Sigmoid colon (tissue), 4 donors: ENCODE measurements around the gene ARHGAP45.

Experiments used
- POLR2A ChIP-seq, 2 donors: fragments of 450-650 bp; IDR thresholded peaks; one replicate each; pipeline ENCODE4 v1.6.1; 2016; ENCODE audit warnings: antibody characterized with exemption in 2 of 2, mild to moderate bottlenecking in 2 of 2, moderate library complexity in 2 of 2
- POLR2AphosphoS5 ChIP-seq, 4 donors: sonication (generic); formaldehyde crosslinking; IDR thresholded peaks; one replicate each; pipeline ENCODE4 v1.6.1; 2017; ENCODE audit warnings: antibody characterized with exemption in 4 of 4
- TF ChIP-seq, protein P1 (sequence below), 4 experiments: fragments of 450-650 bp in 3 of 4; fragments of 200-600 bp in 1 of 4; IDR thresholded peaks; one replicate each; pipeline ENCODE4 v1.5.1; 2016 to 2019; ENCODE audit warnings: antibody characterized with exemption in 4 of 4, mild to moderate bottlenecking in 3 of 4, moderate library complexity in 2 of 4

DNA sequence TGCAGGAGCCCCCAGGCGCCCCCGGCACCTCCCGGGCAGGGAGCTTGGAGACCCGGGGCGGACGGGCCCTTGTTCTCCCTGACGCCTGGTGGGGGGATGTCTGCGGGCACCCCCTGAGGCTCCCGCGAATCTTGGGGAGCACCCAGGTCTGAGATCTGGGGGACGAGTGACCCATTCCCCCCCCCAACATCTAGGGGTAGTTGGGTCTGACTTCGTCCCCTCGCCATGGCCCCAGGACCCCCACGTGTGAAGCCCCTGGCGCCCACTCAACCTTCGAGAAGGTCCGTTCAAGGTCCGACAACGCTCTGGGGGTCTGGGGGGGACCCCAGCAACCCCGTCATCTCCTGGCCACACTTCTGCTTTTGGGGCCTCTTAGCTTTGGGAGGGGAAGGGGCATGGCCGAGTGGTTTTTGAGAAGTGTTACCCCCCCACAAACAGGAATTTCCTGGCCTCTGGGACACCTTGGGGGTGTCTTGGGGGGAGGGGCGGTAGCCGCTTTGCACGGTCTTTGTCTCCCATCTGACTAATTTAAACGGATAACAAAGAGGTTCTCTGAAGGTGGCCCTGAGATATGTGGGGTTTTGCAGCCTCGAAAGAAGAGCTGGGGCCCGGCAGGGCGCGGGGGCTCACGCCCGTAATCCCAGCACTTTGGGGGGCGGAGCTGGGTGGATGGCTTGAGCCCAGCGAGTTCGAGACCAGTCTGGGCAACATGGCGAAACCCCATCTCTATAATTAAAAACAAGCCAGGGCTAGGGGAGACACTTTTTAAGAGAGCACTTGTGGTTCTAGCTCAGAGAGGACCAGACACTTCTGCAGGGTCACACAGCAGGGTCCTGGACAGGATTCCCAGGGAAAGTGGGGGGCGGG is 40.0 kb upstream of the ARHGAP45 start:
- TF ChIP-seq POLR2AphosphoS5 (IDR thresholded peaks at IDR 0.05) (no peak), POLR2A (IDR thresholded peaks at IDR 0.05) (no peak)
- TF ChIP-seq, protein P1, sequence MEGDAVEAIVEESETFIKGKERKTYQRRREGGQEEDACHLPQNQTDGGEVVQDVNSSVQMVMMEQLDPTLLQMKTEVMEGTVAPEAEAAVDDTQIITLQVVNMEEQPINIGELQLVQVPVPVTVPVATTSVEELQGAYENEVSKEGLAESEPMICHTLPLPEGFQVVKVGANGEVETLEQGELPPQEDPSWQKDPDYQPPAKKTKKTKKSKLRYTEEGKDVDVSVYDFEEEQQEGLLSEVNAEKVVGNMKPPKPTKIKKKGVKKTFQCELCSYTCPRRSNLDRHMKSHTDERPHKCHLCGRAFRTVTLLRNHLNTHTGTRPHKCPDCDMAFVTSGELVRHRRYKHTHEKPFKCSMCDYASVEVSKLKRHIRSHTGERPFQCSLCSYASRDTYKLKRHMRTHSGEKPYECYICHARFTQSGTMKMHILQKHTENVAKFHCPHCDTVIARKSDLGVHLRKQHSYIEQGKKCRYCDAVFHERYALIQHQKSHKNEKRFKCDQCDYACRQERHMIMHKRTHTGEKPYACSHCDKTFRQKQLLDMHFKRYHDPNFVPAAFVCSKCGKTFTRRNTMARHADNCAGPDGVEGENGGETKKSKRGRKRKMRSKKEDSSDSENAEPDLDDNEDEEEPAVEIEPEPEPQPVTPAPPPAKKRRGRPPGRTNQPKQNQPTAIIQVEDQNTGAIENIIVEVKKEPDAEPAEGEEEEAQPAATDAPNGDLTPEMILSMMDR (IDR thresholded peaks at IDR 0.05): no peak
